Amygdala (tissue), 56 donors: ENCODE data around the gene FBXL17.

Experiments used
- DNase-seq, 56 donors: peaks; one replicate each; lab custom pipeline; 2025; lab: John Stamatoyannopoulos, UW

Gene FBXL17

DNA sequence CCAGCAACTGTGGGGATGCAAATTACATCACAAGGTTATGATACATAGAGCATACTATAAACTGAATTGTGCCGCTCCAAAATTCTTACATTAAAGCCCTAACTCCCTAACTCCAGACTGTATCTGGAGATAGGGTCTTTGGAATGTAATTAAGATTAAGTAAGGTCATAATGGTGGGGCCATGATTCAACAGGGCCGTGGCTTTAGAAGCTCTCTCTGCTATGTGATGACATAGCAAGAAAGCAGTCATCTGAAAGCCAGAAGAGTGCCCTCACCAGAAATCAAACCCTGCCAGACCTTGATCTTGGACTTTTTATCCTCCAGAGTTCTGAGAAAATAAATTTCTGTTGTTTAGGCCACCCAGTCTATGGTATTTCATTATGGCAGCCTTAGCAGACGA lies 123.9 kb downstream of the FBXL17 start:
- no peak for DNase-seq

DNA sequence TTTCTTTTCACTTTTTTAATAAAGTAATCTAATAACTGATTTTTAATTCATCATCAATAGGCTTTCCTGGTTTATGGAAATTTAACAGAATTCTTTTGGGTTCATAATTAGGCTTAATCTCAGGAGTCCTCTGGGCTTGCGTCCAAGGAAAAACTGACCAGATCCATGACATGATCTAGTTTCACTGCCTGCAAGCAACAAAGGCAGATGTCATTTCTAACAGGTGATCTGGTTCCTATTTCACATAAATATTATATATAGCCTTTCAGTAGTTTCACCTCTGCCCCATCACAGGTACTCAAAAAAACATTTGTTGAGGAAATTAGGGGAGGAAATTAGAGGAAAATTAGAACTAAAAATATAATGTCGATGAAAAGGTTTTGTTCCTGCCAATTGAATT lies 126.4 kb downstream of the FBXL17 start:
- DNase-seq, result no peak

DNA sequence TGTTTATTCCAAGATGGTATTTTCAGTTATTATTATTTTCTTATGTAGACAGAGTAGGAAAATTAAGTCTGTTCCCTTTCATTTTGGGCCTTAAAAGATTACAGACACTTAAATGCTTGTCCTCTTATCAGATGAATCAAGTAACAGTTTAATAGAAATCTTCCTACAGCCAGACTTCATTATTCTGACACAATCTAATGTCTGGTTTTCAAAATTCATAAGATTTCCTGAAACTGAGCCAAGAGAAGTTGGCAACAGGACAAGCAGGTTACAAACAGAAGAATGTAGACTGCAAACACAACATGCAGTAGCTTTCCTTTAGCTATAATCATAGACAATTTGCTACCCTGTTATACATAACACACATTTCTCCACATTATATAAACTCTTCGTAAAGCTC lies 130.5 kb downstream of the FBXL17 start:
- DNase-seq, result no peak

- DNase-seq, result no peak
Observed at GRCh38 chr5:108249785-108250426, 132.0 kb downstream of the FBXL17 start.

- no peak for DNase-seq
Observed at GRCh38 chr5:108249095-108249784, 132.7 kb downstream of the FBXL17 start.

GRCh38 chr5:108238936-108239887 lies 142.7 kb downstream of the FBXL17 start:
- DNase-seq, result no peak

- no peak for DNase-seq
Observed at GRCh38 chr5:108238461-108238860, 143.4 kb downstream of the FBXL17 start.

DNA sequence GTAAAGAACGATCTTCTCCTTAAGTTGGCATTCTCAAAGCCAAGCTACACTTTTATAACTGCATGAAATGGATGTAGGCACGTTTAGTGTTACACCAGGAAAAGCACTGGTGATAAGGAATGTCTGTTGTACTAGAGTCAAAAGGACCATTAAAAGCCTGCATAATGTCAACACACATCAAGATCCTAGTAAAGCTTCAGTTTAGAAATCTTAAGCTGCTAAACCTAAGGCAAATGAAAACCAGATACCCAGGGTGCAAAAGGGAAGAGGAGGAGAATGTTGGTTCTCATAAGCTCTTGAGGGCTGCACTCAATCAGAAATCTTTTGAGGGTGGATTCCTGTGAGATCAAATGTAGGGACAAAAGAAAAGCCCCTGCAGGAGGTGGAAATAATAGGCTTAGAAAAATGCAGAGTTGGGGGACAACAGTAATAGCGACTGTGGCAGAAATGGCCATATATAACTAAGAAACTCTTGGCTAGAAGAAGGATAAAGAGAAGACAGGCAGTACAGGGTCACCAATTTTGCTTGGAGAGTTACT lies 148.2 kb downstream of the FBXL17 start:
- no peak for DNase-seq

GRCh38 chr5:108232805-108233204 lies 149.1 kb downstream of the FBXL17 start:
- DNase-seq, result no peak

DNA sequence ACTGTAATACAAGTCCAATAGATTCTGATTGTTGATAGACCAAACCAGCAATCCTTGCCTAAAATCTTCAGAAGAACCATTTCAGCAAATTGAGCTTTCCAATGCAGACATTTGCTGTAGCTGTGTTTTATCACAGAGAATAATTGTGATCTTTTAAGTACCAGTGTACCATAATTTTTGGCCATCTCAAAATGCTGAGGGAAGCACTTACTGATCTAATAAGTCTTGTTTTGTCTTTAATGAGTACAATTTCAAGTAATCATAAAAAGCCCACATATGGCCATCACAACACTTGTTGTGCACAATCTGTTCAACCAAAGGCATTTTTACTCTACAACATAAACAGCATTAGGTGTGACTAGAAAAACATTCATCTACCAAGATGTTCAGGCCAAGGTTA lies 159.9 kb downstream of the FBXL17 start:
- no peak for DNase-seq

DNA sequence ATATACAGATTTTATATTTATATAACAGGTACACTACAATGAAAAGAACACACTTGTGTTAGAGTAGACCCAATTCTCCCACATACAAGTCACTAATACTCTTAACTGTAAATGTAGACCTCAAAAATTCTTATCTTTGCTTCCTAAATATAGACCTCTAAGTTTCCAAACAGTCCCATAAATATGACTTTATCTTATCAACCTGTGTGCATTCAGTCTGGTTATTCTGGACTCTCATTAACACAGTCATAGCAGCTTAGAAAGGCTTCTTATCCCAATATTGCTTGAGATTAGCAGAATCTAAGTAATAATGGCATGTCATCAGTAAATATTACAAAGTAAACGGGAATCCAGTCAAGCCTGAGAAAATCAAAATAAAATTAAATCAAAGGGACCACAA lies 161.1 kb downstream of the FBXL17 start:
- no peak for DNase-seq

DNA sequence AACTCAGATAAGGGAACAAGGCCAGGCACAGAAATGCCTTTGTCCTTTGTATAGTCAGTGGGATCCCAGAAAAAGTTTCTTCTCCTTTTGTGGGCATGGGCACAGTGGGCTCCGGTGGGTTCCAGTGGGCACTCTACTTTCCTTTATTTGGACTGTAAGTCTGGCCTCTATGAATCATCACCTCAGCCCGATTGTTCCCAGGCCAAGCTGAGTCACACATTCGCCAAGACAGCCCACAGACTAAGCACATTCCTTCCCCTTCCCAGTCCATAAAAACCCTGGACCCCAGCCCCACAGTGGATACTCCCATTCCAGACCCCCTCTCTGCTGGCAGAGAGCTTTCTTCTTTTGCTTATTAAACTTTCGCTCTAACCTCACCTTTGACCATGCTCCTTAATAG lies 165.0 kb downstream of the FBXL17 start:
- no peak for DNase-seq

DNA sequence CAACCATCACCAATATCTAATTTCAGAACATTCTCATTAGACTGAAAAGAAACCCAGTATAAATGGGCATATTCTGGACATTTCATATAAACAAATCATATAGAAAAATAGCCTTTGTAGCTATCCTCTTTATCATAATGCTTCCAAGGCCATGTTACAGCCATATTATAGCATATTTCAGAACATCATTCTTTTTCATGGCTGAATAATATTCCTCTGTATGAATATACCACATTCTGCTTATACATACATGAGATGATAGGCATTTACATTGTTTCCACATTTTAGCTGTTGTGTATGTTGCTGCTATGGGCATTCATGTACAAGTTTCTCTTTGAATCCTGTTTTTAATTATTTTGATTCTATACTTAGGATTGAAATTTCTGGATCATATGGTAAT lies 167.0 kb downstream of the FBXL17 start:
- no peak for DNase-seq

- no peak for DNase-seq
Observed at GRCh38 chr5:108212775-108213346, 169.0 kb downstream of the FBXL17 start.

DNA sequence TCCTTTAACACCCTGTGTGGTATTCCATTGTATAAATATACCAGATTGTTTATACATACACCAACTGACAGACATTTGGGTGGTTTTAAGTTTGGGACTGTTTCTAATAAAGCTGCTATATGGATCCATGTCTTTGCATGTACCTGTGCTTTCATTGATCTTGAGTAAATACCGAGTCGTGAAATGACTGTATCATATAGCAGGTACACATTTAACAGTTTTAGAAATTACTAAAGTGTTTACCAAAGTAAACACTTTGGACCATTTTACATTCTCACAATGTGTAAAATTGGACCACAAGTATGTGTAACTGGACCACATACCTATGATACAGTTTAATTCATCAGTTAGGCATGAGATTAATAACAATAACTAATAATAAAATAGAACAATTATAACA lies 175.2 kb downstream of the FBXL17 start:
- DNase-seq, result no peak

DNA sequence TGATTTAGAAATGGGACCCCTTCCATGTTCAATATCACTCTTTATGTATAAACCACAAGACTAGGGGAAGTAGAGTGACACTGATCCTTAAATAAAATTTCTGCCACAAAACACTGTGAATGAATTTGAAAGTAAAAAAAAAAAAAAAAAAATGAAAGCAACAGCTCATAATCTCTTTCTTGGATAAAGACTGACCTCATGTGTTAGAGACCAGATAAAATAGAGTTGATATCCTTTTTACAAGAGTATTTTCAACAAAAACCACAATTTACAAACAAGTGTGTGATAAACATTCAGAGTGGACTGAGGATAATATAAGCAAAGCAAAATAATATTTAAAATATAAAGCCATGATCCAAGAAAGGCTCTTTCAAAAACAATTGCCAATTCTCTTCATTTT lies 180.2 kb downstream of the FBXL17 start:
- no peak for DNase-seq

DNA sequence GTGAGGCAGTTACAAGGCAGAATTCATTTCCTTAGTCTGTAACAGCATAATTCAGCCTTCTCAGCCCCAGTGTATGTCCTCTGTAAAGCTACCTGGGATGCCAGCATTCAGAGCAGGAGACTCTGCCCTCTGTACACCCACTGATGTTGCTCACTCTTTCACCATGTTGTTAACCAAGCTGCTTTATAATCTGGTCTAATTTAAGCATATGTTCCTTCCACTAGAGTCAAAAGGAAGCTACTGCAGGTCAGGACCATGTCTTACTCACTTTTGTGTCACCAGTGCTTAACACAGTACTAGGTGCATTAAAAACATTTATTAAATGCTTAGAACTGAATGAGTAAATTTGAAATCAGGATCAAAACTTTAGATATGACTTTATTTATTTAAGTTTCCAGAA lies 185.6 kb downstream of the FBXL17 start:
- no peak for DNase-seq

DNA sequence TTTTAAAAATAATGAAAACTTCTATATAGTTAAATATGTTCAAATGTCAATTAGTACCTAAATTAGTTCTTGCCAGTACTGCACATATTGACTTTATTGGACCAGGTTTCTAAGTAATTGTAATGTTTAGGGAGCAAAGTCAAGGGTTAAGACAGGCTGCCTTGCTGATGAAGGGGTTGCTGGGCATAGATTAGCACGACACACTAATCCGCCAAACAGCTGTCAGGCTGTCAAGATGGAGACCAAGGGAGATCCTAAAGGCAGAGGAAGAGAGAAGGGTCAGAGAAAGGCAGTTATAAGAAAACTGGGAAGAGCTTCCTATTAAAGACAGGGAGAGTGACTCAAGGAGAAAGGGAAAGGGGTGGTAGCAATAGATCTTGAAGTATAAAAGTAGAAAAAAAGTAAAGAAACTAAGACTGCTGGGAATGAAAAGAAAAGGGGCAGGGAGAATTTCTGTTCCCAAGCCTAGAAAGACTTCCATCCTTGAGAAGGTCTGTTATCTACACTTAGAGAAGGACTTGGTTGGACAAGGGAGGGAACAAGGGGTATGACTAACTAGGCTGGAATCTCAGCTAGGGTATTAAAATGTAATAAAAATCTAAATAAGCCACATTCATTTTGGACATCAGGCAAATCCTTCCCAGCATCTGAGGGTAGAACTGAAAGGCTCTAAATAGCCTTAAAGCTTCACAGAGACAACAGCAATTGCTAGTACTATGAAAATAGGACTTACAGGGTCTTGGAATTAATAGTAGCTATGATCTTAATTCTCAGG lies 188.7 kb downstream of the FBXL17 start:
- DNase-seq, result no peak

DNA sequence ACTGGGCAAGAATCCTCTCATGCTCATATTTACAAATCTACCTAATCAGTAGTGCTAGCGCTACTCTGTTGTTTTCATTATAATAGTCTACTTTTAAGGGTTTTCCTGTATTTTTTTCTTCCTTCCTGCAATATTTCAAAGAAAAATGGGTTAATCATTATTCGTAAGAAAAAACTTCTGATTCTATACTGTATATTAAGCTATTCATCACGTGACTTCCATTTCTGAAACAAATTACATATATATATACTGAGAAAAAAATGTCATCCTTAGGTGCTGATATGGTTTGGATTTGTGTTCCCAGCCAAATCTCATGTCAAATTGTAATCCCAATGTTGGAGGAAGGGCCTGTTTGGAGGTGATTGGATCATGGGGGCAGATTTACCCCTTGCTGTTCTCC lies 197.0 kb downstream of the FBXL17 start:
- no peak for DNase-seq

- DNase-seq, result no peak
Observed at GRCh38 chr5:108181975-108182374, 199.9 kb downstream of the FBXL17 start.
